Neural crest cell (in vitro differentiated cells): ENCODE results near the gene APBB2. TPM values are rescaled to one million over a fixed set of nuclear protein-coding genes. Genes with fewer than 3 reads are reported as not detected.

Experiments
- DNase-seq: peaks from one replicate; pipeline ENCODE4 v3.0.0; 2021; ENCODE audit warnings: low read depth, mixed read lengths, low spot score
- H3K27ac Mint-ChIP-seq: one replicate; pipeline ENCODE4 v1.8.0; 2021; ENCODE audit warnings: mild to moderate bottlenecking, mixed read lengths; ENCODE audit not compliant: unreplicated experiment
- H3K27me3 Mint-ChIP-seq: 2 replicates; pipeline ENCODE4 v1.8.0; 2021; ENCODE audit warnings: low read depth, mild to moderate bottlenecking, mixed read lengths
- H3K36me3 Mint-ChIP-seq: 2 replicates; pipeline ENCODE4 v1.8.0; 2021; ENCODE audit warnings: low read depth, mild to moderate bottlenecking, mixed read lengths
- H3K4me1 Mint-ChIP-seq: 2 replicates; pipeline ENCODE4 v1.8.0; 2021; ENCODE audit warnings: mixed read lengths
- H3K4me3 Mint-ChIP-seq: one replicate; pipeline ENCODE4 v1.8.0; 2021; ENCODE audit warnings: mild to moderate bottlenecking, mixed read lengths
- H3K9me3 Mint-ChIP-seq: 2 replicates; pipeline ENCODE4 v1.8.0; 2021; ENCODE audit warnings: mixed read lengths
- CTCF ChIP-seq: fragments of 200-600 bp; sonication (generic); conservative IDR thresholded peaks from 2 replicates; pipeline ENCODE4 v1.5.0; 2021; ENCODE audit warnings: antibody characterized with exemption, mild to moderate bottlenecking
- total RNA-seq: library from RNA; stranded (reverse); gene quantifications from 2 replicates; pipeline ENCODE4 v1.2.1, GENCODE V29; 2021

APBB2 gene
- total RNA-seq, 1 donor from 2014 or later, result 68.5 TPM

GRCh38 chr4:40788331-40788730, 426.0 kb downstream of the APBB2 start:
- Mint-ChIP-seq H3K9me3 (peaks cover 6% of the 10 kb centered on the region), H3K4me3 (no peak overlapping the region), H3K36me3 (peaks cover 4% of the 10 kb centered on the region), H3K27me3 (no peaks in the 10 kb centered on the region), H3K4me1 (no peaks in the 10 kb centered on the region), H3K27ac (peak overlapping the region; percentile 20)
- TF ChIP-seq CTCF, result no peak
- no peak for DNase-seq

DNA sequence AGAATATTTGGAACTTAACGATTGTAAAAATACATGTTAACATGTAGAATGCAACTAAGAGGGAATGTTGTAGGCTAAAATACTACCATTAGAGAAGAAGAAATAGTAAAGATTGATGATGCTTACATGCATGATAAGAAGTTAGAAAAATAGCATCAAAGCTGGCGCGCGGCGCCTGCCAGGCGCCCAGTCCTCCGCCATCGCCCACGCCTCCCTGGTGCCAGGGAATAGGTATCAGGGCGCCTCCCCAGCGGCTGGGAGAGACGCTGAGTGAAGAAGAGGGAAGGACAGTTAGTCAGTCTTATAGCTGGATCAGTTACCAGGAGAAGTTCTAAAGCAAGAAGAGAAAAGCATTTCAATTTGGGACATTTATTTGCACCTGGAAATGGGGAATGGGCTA, 428.6 kb downstream of the APBB2 start:
- no peaks in the 10 kb centered on the region for H3K27me3 Mint-ChIP-seq
- no peak overlapping the region for H3K4me3 Mint-ChIP-seq
- TF ChIP-seq CTCF, result no peak
- H3K36me3 Mint-ChIP-seq, result peaks cover 4% of the 10 kb centered on the region
- no peak overlapping the region for H3K27ac Mint-ChIP-seq
- no peaks in the 10 kb centered on the region for H3K4me1 Mint-ChIP-seq
- H3K9me3 Mint-ChIP-seq, result peaks cover 6% of the 10 kb centered on the region
- DNase-seq, result no peak

GRCh38 chr4:40782876-40783275, 431.5 kb downstream of the APBB2 start:
- Mint-ChIP-seq H3K4me1 (no peaks in the 10 kb centered on the region), H3K9me3 (peaks cover 13% of the 10 kb centered on the region), H3K4me3 (no peak overlapping the region), H3K27me3 (no peaks in the 10 kb centered on the region), H3K36me3 (peaks cover 11% of the 10 kb centered on the region), H3K27ac (no peak overlapping the region)
- DNase-seq, result no peak
- TF ChIP-seq CTCF, result no peak

GRCh38 chr4:40778090-40778489, 436.3 kb downstream of the APBB2 start:
- peaks cover 8% of the 10 kb centered on the region for H3K9me3 Mint-ChIP-seq

GRCh38 chr4:40769266-40769665, 445.1 kb downstream of the APBB2 start:
- no peak overlapping the region for H3K27ac Mint-ChIP-seq

More at GRCh38 chr4:40778090-40778489, 436.3 kb downstream of the APBB2 start:
- H3K4me1 Mint-ChIP-seq, result no peaks in the 10 kb centered on the region
- peaks cover 12% of the 10 kb centered on the region for H3K36me3 Mint-ChIP-seq
- no peak for DNase-seq
- TF ChIP-seq CTCF, result no peak
- no peak overlapping the region for H3K4me3 Mint-ChIP-seq
- H3K27me3 Mint-ChIP-seq, result no peaks in the 10 kb centered on the region
- no peak overlapping the region for H3K27ac Mint-ChIP-seq

More at GRCh38 chr4:40769266-40769665, 445.1 kb downstream of the APBB2 start:
- H3K4me1 Mint-ChIP-seq, result no peaks in the 10 kb centered on the region
- no peak for DNase-seq
- H3K4me3 Mint-ChIP-seq, result no peak overlapping the region
- H3K27me3 Mint-ChIP-seq, result no peaks in the 10 kb centered on the region
- no peak for TF ChIP-seq CTCF
- peaks cover 4% of the 10 kb centered on the region for H3K9me3 Mint-ChIP-seq
- H3K36me3 Mint-ChIP-seq, result peaks cover 9% of the 10 kb centered on the region
